Caco-2 (cell line): Measurements from ENCODE around the gene ZBTB39. TPM values are rescaled to one million over a fixed set of nuclear protein-coding genes. Genes with fewer than 3 reads are reported as not detected.

Experiments used
- BruUV-seq: library from RNA; stranded (reverse); fragments of 400-500 nt; replicated peaks from 2 replicates; lab custom pipeline; 2021; lab: Mats Ljungman, UMichigan
- CTCF ChIA-PET: fragments of 300-600 bp; sonication (Branson Sonifier 250); formaldehyde crosslinking; loops from one replicate; lab custom pipeline; 2022; ENCODE audit warnings: antibody characterized with exemption; lab: Charles Lee
- POLR2A ChIA-PET: fragments of 300-600 bp; sonication (Branson Sonifier 250); formaldehyde crosslinking; loops from one replicate; lab custom pipeline; 2022; ENCODE audit warnings: antibody characterized with exemption; lab: Charles Lee
- DNase-seq, 2 experiments: peaks; one replicate each; pipeline versions ENCODE4 v3.0.0 to v3.0.0-alpha.2; 2020 to 2022
- H3K27me3 ChIP-seq: replicated peaks from 2 replicates; pipeline ENCODE4 v1.6.0; 2011; ENCODE audit warnings: low read length; ENCODE audit not compliant: control insufficient read depth, insufficient read depth
- H3K36me3 ChIP-seq: 2 replicates; pipeline ENCODE4 v1.5.1; 2011; ENCODE audit warnings: low read length; ENCODE audit not compliant: control insufficient read depth, insufficient read depth
- H3K4me1 ChIP-seq: fragments of 250-450 bp; sonication (Bioruptor Pico); 2 replicates; pipeline ENCODE4 v1.5.1; 2020; ENCODE audit warnings: mild to moderate bottlenecking
- H3K4me3 ChIP-seq: 2 replicates; pipeline ENCODE4 v1.5.1; 2011; ENCODE audit warnings: low read depth, mild to moderate bottlenecking, control low read depth, low read length
- H3K9me3 ChIP-seq: fragments of 250-450 bp; sonication (Bioruptor Pico); 2 replicates; pipeline ENCODE4 v1.5.1; 2020; ENCODE audit warnings: mild to moderate bottlenecking, moderate library complexity
- H3K27ac Mint-ChIP-seq: one replicate; pipeline ENCODE4 v1.8.0; 2022; ENCODE audit warnings: mixed read lengths; ENCODE audit not compliant: unreplicated experiment
- H3K27me3 Mint-ChIP-seq: one replicate; pipeline ENCODE4 v1.8.0; 2022; ENCODE audit warnings: mixed read lengths; ENCODE audit not compliant: insufficient read depth, unreplicated experiment
- H3K36me3 Mint-ChIP-seq: one replicate; pipeline ENCODE4 v1.8.0; 2022; ENCODE audit warnings: mild to moderate bottlenecking, mixed read lengths; ENCODE audit not compliant: insufficient read depth, unreplicated experiment
- H3K4me1 Mint-ChIP-seq: one replicate; pipeline ENCODE4 v1.8.0; 2022; ENCODE audit warnings: low read depth, mixed read lengths; ENCODE audit not compliant: unreplicated experiment
- H3K4me3 Mint-ChIP-seq: one replicate; pipeline ENCODE4 v1.8.0; 2022; ENCODE audit warnings: mild to moderate bottlenecking, moderate library complexity, mixed read lengths; ENCODE audit not compliant: unreplicated experiment
- H3K9me3 Mint-ChIP-seq: one replicate; pipeline ENCODE4 v1.8.0; 2022; ENCODE audit warnings: mixed read lengths; ENCODE audit not compliant: unreplicated experiment
- CTCF ChIP-seq, 2 experiments: fragments of 200-600 bp in 1 of 2; IDR thresholded peaks; 1 replicate in 1 of 2; 2 replicates in 1 of 2; pipeline versions ENCODE4 v1.5.1 to v1.8.0; 2011 to 2022; ENCODE audit warnings: antibody characterized with exemption in 1 of 2, control low read depth in 1 of 2, inconsistent platforms in 1 of 2, low read depth in 1 of 2, low read length in 1 of 2, mild to moderate bottlenecking in 1 of 2, moderate library complexity in 1 of 2; ENCODE audit not compliant: insufficient read depth in 1 of 2, severe bottlenecking in 1 of 2, unreplicated experiment in 1 of 2
- intact Hi-C: fragments of 100-400 bp; cut with micrococcal nuclease; formaldehyde crosslinking; loops from one replicate; pipeline ENCODE4 v1.10.0; 2022; ENCODE audit not compliant: unreplicated experiment
- total RNA-seq: library from RNA; stranded (reverse); gene quantifications from 2 replicates; pipeline ENCODE4 v1.2.3, GENCODE V29; 2022

Gene ZBTB39
- total RNA-seq, 1 experiment from 2014 or later: 12.8 TPM

- H3K9me3 ChIP-seq: no peaks in the 10 kb centered on the region
- Mint-ChIP-seq H3K27ac (no peak overlapping the region), H3K36me3 (no peaks in the 10 kb centered on the region), H3K4me3 (no peak overlapping the region), H3K4me1 (peaks cover 8% of the 10 kb centered on the region), H3K9me3 (no peaks in the 10 kb centered on the region), H3K27me3 (no peaks in the 10 kb centered on the region)
- intact Hi-C loops: no loop called here
- CTCF ChIA-PET: no interaction called here
- POLR2A ChIA-PET: no interaction called here
- H3K4me3 ChIP-seq: no peak overlapping the region
- H3K27me3 ChIP-seq: no peaks in the 10 kb centered on the region
- H3K4me1 ChIP-seq: no peaks in the 10 kb centered on the region
- H3K36me3 ChIP-seq: no peaks in the 10 kb centered on the region
- TF ChIP-seq CTCF (IDR thresholded peaks at IDR 0.05; ENCODE audit: insufficient read depth in 1 of 2, low read depth in 1 of 2, low read length in 1 of 2, severe bottlenecking in 1 of 2, unreplicated experiment in 1 of 2): no peak
- no TSS peak for BruUV-seq
- no peak for DNase-seq
These were observed 23.1 kb upstream of the ZBTB39 start for GRCh38 chr12:57029457-57029856.

- H3K27me3 Mint-ChIP-seq: no peaks in the 10 kb centered on the region
- no peaks in the 10 kb centered on the region for H3K27me3 ChIP-seq
- no peaks in the 10 kb centered on the region for H3K9me3 Mint-ChIP-seq
- no peaks in the 10 kb centered on the region for H3K36me3 ChIP-seq
- H3K9me3 ChIP-seq: no peaks in the 10 kb centered on the region
- DNase-seq: no peak
- BruUV-seq: no TSS peak
- H3K4me3 ChIP-seq: no peak overlapping the region
- no peaks in the 10 kb centered on the region for H3K4me1 ChIP-seq
- no peak overlapping the region for H3K4me3 Mint-ChIP-seq
- H3K4me1 Mint-ChIP-seq: peaks cover 8% of the 10 kb centered on the region
- CTCF ChIA-PET: interaction anchor here (0.7 to 1.4 kb wide), 3 partner anchors 19 to 84 kb away, joined by 3 to 5 read pairs (median 3); no protein-coding TSS in a partner anchor
- intact Hi-C loops: no loop called here
- H3K36me3 Mint-ChIP-seq: no peaks in the 10 kb centered on the region
- POLR2A ChIA-PET: interaction anchor here (0.6 kb wide), 1 partner anchor 461 kb away, joined by 3 read pairs; no protein-coding TSS in a partner anchor
- no peak for TF ChIP-seq CTCF (IDR thresholded peaks at IDR 0.05; ENCODE audit: insufficient read depth in 1 of 2, low read depth in 1 of 2, low read length in 1 of 2, severe bottlenecking in 1 of 2, unreplicated experiment in 1 of 2)
- H3K27ac Mint-ChIP-seq: no peak overlapping the region
These were observed 21.4 kb upstream of the ZBTB39 start for GRCh38 chr12:57027805-57028153.

DNA sequence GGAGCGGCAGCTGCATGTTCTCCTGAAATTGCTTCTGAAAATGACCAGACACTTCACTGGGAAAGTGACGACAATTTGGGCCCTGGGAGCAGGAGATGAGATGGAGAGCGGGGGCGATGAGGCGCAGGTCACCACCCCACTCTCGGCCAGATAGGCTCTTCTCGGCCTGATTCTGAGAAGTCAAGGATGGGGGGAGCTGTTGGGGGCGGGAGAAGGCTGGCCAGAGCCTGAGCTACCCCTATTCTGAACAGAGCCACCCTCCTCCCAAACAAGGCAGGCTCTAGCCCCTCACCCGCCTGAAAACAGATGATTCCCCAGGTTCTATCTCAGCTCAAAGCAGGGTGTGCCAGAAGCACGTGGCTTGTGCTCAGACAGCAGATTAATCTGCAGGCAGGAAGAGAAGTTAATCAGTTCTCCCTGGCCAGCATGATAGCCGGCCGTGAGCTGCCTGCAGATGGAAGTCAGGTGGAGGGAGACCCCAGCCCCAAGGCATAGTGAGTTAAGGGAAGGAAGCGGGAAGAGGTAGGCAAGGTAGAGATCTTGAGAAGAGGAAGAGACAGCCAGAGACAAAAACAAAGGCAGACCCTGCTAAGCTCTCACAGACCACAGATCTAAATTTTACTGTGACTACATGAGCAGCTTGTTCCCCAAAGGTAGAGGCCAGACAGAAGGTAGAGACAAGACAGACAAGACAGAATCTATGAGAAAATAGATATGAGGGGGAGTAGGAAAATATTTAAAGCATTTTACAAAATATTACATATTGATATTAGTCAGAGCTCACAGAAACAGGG is 20.9 kb upstream of the ZBTB39 start:
- no peak for TF ChIP-seq CTCF (IDR thresholded peaks at IDR 0.05; ENCODE audit: insufficient read depth in 1 of 2, low read depth in 1 of 2, low read length in 1 of 2, severe bottlenecking in 1 of 2, unreplicated experiment in 1 of 2)
- no TSS peak for BruUV-seq
- no peaks in the 10 kb centered on the region for H3K36me3 ChIP-seq
- H3K27me3 Mint-ChIP-seq: no peaks in the 10 kb centered on the region
- no peak for DNase-seq
- no peaks in the 10 kb centered on the region for H3K36me3 Mint-ChIP-seq
- POLR2A ChIA-PET: interaction anchor here (0.6 kb wide), 2 partner anchors 10 to 462 kb away, joined by 3 to 8 read pairs; no protein-coding TSS in a partner anchor
- H3K4me3 ChIP-seq: no peak overlapping the region
- no peak overlapping the region for H3K4me3 Mint-ChIP-seq
- no peaks in the 10 kb centered on the region for H3K4me1 ChIP-seq
- no peaks in the 10 kb centered on the region for H3K9me3 ChIP-seq
- CTCF ChIA-PET: interaction anchor here (0.7 to 1.4 kb wide), 3 partner anchors 18 to 85 kb away, joined by 3 to 5 read pairs (median 3); no protein-coding TSS in a partner anchor
- intact Hi-C loops: no loop called here
- no peaks in the 10 kb centered on the region for H3K27me3 ChIP-seq
- no peak overlapping the region for H3K27ac Mint-ChIP-seq
- peaks cover 8% of the 10 kb centered on the region for H3K4me1 Mint-ChIP-seq
- no peaks in the 10 kb centered on the region for H3K9me3 Mint-ChIP-seq
